CD4-positive, alpha-beta T cell treated with Interleukin-4 for 4 hours (primary cell): ENCODE data around the gene TNFRSF13B.
"Not testable (repeated sequence)": the region's sequence is repeated elsewhere in the genome, so short reads cannot be mapped to it uniquely, and the experiment has no call there.

Source experiments
- DNase-seq: peaks from one replicate; pipeline ENCODE4 v3.0.0-alpha.2; 2020

TNFRSF13B gene

DNA sequence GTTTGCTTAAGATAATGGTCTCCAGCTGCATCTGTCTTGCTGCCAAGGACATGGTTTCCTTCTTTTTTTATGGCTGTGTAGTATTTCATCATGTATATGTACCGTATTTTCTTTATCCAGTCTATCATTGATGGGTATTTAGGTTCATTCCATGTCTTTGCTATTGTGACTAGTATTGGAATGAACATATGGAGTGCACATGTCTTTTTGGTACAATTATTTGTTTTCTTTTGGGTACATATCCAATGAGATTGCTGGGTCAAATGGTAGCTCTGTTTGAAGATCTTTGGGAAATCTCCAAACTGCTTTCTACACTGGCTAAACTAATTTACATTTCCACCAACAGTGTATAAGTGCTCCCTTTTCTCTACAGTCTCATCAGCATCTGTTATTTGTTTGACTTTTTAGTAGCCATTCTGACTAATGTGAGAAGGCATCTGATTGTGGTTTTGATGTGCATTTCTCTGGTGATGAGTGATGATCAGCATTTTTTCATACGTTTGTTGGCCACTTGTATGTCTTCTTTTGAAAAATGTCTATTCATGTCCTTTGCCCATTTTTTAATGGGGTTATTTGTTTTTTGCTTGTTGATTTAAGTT is 66.2 kb downstream of the TNFRSF13B start:
- no peak for DNase-seq

DNA sequence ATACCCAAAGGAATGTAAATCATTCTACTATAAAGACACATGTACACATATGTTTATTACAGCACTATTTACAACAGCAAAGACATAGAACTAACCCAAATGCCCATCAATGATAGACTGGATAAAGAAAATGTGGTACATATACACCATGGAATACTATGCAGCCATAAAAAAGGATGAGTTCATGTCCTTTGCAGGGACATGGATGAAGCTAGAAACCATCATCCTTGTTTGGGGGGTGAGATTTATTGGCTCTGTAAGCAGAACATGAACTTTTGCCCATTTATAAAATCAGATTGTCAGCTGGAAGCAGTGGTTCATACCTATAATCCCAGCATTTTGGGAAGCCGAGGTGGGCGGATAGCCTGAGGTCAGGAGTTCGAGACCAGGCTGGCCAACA is 68.8 kb downstream of the TNFRSF13B start:
- DNase-seq = not testable (repeated sequence)

DNA sequence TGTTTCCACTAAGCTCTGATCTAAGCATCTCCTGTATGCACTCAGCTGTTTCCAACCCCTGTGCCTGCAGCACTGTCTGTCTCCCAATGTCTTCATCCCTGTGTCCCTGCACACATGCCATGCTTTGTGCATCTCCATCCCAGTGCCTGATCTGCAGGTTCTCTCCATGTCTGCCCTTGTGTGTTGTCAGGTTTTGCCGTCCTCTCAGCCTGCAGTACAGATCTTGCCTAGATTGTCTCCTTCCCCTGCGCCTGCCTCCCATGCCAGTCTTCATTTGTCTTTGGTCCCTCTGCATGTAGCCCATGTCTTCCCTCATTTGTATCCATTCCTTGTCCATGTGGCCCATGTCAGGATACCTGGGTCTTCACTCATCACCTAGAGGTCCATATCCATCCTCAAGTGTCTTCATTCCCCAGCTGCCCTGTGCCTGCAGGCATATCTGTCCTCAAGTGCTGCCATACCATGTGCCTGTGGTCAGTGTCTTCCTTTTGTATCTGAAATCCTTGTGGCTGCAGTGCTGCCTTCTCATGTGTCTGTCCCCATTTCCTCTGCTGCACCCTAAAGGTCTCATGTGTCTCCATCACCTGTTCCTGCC is 71.5 kb downstream of the TNFRSF13B start:
- DNase-seq = no peak

DNA sequence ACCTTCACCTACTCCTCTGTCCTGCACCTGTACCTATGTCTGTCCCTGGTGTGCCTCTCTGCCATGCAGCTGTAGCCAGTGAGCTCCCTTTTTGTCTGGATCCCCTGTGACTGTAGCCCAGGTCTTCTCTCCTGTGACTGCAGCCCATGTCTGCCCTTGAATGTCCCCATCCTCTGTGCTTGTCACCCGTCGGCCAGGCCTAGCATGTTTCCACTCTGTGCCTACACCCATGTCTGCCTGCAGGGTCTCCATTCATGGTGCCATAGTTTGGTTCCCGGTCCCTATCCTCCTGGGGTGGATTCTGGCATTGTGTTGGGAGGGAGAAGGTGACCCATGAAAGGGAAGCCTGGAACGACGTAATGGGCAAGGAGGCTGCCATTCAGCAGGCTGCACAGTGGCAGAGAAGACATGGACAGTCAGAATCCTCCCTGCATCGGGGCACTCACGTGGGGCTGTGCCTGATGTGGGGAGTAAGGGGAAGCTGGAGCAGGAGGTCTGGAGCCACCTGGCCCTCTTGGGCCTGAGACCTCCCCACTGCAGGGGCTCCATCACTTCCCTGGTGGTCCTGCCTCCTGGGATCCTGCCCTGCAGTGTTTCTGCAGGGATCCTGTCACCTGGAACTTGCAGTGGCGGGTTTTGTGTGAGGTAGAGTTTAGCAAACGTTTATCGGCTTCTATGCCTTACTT is 74.6 kb downstream of the TNFRSF13B start:
- not testable (repeated sequence) for DNase-seq

DNA sequence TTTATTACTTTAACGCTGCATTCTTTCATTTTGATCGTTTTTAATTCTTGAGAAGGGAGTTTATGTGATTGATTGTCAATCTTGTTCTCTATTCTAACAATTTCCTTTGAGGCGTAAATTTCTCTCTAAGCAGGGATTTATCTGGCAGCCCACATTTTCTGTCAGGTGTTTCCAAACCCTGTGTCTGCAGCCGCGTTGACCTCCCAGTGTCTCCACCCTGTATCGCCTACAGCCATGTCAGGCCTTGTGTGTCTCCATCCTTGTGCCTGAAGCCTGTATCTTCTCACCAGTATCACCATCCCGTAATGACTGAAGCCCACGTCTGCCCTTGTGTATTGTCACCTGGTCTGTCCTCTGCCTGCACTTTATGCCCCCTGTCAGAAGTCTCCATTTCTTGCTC is 75.7 kb downstream of the TNFRSF13B start:
- not testable (repeated sequence) for DNase-seq

DNA sequence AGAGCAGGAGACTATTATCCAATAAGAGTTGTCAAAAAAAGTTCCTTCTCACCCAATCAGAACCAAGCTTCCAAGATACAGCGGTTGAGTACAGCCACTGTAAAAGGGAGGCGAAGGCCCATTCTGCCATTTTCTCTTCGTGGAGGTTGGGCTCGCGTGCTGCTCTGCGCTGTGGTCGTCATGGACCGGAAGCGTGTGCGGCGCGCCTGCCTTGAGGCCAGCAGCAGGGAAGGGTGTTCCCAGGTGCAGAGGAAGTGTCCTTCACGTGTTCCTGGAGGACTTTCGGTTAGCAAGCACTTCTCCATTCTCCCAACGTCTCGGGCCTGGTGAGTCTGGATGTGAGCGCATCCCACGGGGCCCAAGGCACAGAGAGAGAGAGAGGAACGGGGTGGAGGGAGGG is 78.4 kb downstream of the TNFRSF13B start:
- not testable (repeated sequence) for DNase-seq

DNA sequence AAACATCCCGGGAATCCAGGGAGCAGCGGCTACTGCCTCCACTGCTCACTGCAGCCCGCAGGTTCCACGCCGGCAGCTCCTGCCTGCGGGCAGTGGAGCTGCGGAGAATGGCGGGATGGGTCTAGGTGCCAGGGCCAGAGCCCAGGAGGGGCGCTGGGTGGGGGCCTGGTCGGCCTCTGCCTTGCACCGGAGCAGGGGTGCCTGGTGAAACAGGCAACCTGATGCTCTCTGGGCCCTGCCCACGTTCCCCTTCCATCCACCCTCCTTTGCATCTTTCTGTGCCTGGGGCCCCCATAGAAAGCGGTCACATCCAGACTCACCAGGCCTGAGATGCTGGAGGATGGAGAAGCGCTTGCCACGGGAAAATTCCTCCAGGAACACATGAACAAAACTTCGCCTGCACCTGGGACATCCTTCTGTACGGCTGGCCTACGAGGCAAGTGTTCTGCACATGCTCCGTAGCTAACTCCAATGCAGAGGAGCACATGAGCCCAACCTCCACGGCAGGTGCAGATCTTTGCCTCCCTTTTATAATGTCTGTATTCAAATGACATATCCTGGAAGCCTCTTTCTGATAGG is 79.0 kb downstream of the TNFRSF13B start:
- DNase-seq = not testable (repeated sequence)

DNA sequence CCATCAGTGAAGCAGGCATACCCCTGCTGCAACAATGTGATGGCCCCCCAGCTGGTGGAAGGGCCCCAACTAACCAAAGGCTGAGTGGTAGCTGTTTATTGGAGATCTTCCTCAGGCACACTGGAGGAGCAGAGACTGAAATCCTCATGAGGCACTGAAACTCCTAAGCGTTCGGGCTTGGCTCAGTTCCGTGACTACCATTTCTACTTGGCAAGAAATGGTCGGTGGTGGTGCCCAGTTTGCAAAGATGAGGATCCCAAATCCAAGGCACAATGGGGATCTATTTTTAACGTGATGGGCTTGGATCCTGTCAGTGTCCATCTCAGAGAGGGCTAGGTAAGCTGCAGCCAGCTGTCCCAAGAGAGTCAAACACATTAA is 82.8 kb downstream of the TNFRSF13B start:
- DNase-seq = no peak
